Measurements from ENCODE around the gene OLFML2A. TPM values are rescaled to one million over a fixed set of nuclear protein-coding genes. Genes with fewer than 3 reads are reported as not detected.

The OLFML2A gene
- total RNA-seq, 1 donor from 2014 or later: 0.07 TPM

- intact Hi-C loops (cut with micrococcal nuclease): no loop called here
Measured at GRCh38 chr9:124794902-124795491, 18.1 kb downstream of the OLFML2A start.

GRCh38 chr9:124795881-124796431, 19.0 kb downstream of the OLFML2A start:
- intact Hi-C loops (cut with micrococcal nuclease): no loop called here

GRCh38 chr9:124797343-124798103, 20.6 kb downstream of the OLFML2A start:
- intact Hi-C loops (cut with micrococcal nuclease): no loop called here

- intact Hi-C loops (cut with micrococcal nuclease): no loop called here
Measured at GRCh38 chr9:124799274-124800006, 22.5 kb downstream of the OLFML2A start.

GRCh38 chr9:124800306-124801259, 23.6 kb downstream of the OLFML2A start:
- intact Hi-C loops (cut with micrococcal nuclease): no loop called here

- intact Hi-C loops (cut with micrococcal nuclease): no loop called here
Measured at GRCh38 chr9:124801356-124801755, 24.4 kb downstream of the OLFML2A start.

- intact Hi-C loops (cut with micrococcal nuclease): no loop called here
Measured at GRCh38 chr9:124802426-124802825, 25.5 kb downstream of the OLFML2A start.

GRCh38 chr9:124803911-124804310, 27.0 kb downstream of the OLFML2A start:
- intact Hi-C loops (cut with micrococcal nuclease): no loop called here

GRCh38 chr9:124805186-124805585, 28.3 kb downstream of the OLFML2A start:
- intact Hi-C loops (cut with micrococcal nuclease): no loop called here

GRCh38 chr9:124808246-124808956, 31.5 kb downstream of the OLFML2A start:
- intact Hi-C loops (cut with micrococcal nuclease): no loop called here

- intact Hi-C loops (cut with micrococcal nuclease): no loop called here
Measured at GRCh38 chr9:124809211-124809610, 32.3 kb downstream of the OLFML2A start.

GRCh38 chr9:124809741-124810500, 33.0 kb downstream of the OLFML2A start:
- intact Hi-C loops (cut with micrococcal nuclease): no loop called here

- intact Hi-C loops (cut with micrococcal nuclease): no loop called here
Measured at GRCh38 chr9:124810663-124811355, 33.9 kb downstream of the OLFML2A start.

- intact Hi-C loops (cut with micrococcal nuclease): no loop called here
Measured at GRCh38 chr9:124812441-124812876, 35.5 kb downstream of the OLFML2A start.

- intact Hi-C loops (cut with micrococcal nuclease): no loop called here
Measured at GRCh38 chr9:124813041-124813440, 36.1 kb downstream of the OLFML2A start.

- intact Hi-C loops (cut with micrococcal nuclease): no loop called here
Measured at GRCh38 chr9:124813501-124814163, 36.7 kb downstream of the OLFML2A start.

GRCh38 chr9:124814164-124814535, 37.2 kb downstream of the OLFML2A start:
- intact Hi-C loops (cut with micrococcal nuclease): no loop called here

GRCh38 chr9:124815601-124816000, 38.7 kb downstream of the OLFML2A start:
- intact Hi-C loops (cut with micrococcal nuclease): no loop called here
